HG03571 (cell line): ENCODE results near the gene PSMD1.
"Not testable (repeated sequence)": the region's sequence is repeated elsewhere in the genome, so short reads cannot be mapped to it uniquely, and the experiment has no call there.

Source experiments
- ATAC-seq: cut with Tn5 transposase; IDR thresholded peaks from one replicate; pipeline ENCODE4 v1.9.1; 2021; ENCODE audit not compliant: unreplicated experiment

The PSMD1 gene

GRCh38 chr2:231182513-231182899 is 125.8 kb downstream of the PSMD1 start:
- no peak for ATAC-seq

GRCh38 chr2:231183851-231184250 is 127.2 kb downstream of the PSMD1 start:
- no peak for ATAC-seq

DNA sequence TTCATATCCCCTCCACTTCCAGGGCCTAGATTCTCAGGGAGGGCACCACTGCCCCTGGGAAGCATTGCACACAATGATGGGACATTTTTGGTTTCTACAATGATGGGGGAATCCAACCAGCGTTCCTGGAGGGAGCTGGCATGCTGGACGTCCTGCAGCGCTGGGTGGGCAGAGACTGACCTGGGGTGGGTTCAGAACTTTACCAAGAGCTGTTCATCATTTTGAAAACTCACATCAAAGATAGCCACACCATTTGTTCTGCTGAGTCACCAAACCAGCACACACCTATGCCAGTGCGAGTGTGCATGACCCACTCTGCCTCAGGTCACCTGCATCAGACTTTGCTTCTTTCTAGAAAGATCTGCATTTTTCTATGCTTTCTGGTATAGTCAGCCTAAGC is 127.7 kb downstream of the PSMD1 start:
- ATAC-seq = no peak

GRCh38 chr2:231185050-231185725 is 128.5 kb downstream of the PSMD1 start:
- ATAC-seq = no peak

GRCh38 chr2:231185886-231186285 is 129.2 kb downstream of the PSMD1 start:
- no peak for ATAC-seq

DNA sequence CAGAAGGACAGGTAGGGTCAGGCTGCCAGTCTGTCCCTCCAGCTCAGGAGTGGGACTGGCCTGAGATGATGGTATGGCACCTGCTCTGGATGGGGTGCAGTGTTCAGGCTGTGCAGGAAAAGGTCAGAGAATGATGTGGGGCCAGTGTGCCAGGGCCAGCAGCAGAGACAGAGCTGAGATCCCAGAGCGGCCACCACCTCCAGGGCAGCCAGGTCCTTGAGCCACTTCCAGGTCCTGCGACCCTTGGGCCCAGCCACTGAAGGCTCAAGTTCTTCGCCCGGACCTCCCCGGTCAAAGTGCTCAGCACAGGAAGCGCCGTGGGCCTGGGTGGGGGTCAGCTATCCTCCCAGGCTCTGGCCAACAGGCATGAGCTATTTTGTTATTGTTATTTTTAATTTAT is 129.7 kb downstream of the PSMD1 start:
- no peak for ATAC-seq

DNA sequence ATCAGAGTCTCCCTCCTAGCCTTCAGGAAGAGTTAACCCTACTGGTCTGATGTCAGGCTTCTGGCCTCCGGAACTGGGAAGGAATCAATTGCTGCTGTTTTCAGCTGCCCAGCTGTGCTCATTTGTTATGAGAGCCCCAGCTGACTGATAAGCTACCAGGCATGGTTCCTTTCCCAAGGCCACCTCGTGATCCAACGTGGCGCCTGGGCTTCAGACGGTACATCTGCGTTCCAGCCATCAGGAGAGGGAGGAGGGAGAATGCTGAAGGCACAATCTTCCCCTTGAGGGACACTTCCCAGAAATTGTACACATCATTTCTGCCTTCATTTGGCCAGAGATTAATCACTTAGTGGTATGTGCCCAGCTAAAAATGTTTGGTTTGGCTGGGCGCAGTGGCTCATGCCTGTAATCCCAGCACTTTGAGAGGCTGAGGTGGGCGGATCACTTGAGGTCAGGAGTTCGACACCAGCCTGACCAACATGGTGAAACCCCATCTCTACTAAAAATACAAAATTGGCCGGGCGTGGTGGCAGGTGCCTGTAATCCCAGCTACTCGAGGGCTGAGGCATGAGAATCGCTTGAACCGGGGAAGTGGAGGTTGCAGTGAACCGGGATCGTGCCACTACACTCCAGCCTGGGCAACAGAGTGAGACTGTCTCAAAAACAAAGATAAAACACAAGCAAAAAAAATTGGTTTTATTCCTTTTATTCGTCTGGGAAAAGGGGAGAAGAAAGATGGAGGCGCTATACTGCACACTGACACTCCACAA is 131.3 kb downstream of the PSMD1 start:
- no peak for ATAC-seq

DNA sequence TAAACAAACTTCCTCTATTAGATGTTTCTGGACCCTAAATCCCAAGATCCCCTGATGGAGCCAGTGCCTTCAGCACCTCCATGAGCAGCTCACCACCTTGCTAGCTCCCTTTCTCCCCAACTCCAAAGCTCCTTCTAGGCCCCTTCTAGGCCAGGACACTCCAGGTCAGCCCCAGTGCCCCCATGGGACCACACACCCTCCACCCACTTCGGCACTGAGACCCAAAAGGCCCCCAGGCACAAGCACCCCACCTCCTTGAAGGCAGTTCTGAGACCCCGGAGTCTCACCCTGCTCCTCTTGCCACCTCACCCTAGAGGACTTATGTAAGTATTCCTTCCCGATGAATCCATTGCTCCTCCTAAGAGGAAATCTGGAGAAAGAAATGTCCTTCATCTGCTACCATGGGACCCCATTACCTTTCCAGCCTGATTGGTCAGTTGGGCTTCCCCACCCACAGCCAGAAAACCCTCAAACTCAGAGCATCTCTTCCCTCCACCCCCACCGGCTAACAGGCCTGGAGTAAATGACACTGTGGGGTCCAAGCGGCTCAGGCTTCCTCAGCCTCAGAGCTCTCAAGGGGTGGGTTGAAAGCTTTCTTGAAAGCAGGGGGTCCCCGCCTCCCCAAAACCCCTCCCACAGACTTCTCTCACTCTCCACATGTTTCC is 132.0 kb downstream of the PSMD1 start:
- ATAC-seq = no peak

DNA sequence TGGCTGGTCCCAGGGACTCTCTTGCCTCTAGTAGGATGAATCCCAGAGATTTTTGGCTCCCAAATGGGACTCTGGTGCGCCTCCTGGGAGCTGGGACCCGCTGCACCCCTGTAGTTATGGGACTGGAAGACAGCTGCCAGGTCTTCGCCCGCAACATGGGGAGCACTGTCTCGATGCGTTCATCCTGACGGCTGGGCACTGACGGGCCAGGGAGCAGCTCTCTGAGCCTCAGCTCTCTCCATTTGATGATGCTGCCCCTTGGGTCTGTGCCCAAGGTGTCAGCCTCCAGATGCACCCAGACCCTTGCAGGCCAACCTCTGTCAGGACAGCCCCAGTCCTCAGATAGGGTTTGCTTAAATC is 132.5 kb downstream of the PSMD1 start:
- no peak for ATAC-seq

GRCh38 chr2:231189571-231190495 is 133.2 kb downstream of the PSMD1 start:
- no peak for ATAC-seq

GRCh38 chr2:231190531-231191197 is 134.0 kb downstream of the PSMD1 start:
- no peak for ATAC-seq

GRCh38 chr2:231191896-231192872 is 135.5 kb downstream of the PSMD1 start:
- ATAC-seq = no peak

DNA sequence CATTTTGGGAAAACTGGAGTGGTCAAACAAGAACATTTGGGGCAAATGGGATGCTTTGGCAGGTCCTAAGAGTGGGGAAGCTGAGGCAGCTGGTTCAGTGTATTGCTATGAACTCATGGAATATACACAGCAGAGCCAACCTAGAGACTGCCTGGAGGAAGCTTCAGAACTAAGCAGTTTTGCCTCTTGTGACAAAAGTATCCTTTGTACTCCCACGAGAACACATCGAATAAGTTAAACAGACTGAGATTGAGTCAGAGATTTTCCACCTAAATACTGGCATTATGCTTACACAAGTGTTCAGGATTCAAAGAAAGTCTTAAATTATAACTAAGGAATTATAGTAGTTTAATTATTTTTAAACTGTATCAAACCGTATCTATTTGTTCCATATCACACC is 136.5 kb downstream of the PSMD1 start:
- no peak for ATAC-seq

DNA sequence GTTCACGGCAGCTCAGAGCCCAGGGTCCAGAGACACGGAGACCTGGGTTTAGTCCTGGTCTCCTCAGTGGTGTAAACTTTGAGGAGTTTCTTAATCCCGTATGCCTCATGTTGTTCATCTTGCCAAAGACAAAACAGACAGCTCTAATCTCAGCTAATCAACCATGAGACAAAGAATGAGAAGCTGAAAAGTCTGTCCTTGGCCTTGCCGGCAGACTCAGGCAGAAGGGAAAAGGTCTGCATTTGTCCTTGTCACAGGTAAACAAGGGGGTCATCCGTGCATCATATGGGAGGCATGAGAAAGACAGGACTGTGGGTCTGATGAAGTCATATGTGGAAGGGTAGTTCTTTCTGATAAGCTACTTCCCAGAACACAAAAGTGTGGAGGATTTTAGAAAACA is 139.9 kb downstream of the PSMD1 start:
- no peak for ATAC-seq

DNA sequence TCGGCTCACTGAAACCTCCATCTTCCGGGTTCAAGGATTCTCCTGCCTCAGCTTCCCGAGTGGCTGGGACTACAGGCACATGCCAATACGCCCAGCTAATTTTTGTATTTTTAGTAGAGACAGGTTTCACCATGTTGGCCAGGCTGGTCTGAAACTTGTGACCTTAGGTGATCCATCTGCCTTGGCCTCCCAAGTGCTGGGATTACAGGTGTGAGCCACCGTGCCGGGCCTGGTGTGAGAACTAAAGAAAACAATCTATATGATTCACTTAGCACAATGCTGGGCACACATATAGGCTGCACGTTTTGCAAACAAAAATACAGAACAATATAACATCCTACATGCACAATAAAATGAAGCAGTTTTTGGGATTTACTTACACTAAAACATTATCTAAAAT is 140.5 kb downstream of the PSMD1 start:
- not testable (repeated sequence) for ATAC-seq

DNA sequence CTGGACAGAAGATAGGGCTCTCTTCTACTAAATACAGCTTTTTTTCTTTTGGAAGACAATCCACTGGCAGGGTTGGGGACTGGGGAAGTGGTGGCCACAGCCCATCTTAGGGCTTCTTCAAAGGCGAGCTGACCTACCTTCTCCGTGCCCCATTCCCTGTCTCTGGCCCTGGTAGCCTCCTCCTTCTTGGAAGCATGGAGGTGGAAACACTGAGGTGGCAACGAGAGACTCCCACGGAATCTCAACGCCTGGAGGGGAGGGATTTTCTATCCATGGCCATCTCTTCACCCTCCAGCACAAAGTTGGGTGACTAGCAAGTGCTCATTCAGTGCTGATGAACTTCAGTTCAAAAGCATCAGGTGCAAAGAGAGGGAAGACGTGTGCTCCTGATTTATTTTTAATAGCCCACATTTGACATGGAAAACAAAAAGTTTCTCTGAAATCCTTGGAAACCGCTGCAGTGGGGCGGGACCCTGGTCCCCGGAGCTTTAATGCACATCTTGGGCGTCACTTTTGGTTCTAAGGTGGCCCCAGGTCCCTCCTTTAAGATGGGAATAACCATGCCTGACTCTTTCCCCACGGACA is 141.1 kb downstream of the PSMD1 start:
- no peak for ATAC-seq

DNA sequence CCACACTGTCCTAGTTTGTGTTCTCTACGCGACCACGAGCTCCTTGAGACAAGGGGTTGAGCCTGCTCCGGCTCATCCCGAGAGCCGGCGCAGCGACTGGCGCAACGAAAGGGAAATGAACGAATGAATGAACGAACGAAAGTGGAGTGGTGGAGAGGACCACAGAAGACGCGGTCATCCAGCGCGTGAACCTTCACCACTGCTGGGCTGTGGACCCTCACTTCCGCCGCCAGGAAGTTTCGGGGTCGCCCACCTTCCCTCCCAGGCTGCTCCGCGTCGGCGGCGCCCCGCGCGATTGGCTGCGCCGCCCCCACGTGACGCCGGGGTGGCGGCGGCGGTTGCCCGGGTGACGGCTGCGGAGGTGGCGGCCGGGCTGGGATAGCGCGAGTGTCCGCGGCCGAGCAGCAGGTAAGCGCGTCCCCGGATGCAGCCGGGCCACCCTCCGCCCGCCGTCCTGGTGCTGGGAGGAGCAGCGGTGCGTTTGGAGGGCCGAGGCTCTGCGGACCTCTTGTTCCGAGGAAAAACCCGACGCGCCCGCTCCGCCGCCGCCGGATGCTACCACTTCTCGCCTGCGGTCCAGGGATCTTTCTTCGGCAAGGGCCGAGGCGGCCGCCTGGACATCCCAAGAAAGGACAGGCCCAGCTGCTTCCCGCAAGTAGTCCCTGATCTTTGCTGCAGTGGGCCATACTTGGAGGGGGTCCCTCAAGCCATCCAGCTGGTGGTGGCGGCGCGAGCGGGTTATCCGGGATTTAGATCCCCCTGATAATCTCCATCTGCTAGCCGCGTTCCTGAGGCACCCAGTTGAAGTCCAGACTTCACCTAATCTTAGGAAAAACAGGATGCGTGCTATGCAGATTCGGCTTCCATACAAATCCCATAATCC is 141.9 kb downstream of the PSMD1 start, which contains the start of gene ARMC9:
ARMC9 (plus strand) TSS at position 341 of the 883 bp plus-strand sequence. CDS start 7,608 bp downstream, outside the sequence.
- ATAC-seq = peak; percentile 95

GRCh38 chr2:231199219-231199618 is 142.6 kb downstream of the PSMD1 start:
- no peak for ATAC-seq
